ENCODE data around the gene RIC1. TPM values are rescaled to one million over a fixed set of nuclear protein-coding genes. Genes with fewer than 3 reads are reported as not detected.
A peak's percentile ranks its signal among the peaks of the same experiment; 100 is the strongest.

Gene RIC1
- total and polyA plus RNA-seq, 9 of the 15 experiments (the other 6 are each of a cell fraction or from before 2014, with no cell fraction given) = 3.2 to 25.8 (median 15.0) TPM

GRCh38 chr9:5633243-5633642, 4.3 kb downstream of the RIC1 start (continued):
- no peak for TF ChIP-seq BRF1 (IDR thresholded peaks at IDR 0.05; ENCODE audit: borderline replicate concordance, extremely low read depth, insufficient read length)
- TF ChIP-seq HLTF (IDR thresholded peaks at IDR 0.05) = no peak
- peak; percentile 83 for TF ChIP-seq DPF2 (IDR thresholded peaks at IDR 0.05)
- TF ChIP-seq NKRF (IDR thresholded peaks at IDR 0.05; ENCODE audit: borderline replicate concordance) = no peak
- TF ChIP-seq HDAC1 (IDR thresholded peaks at IDR 0.05) = peak in 1 of 2 experiments; percentile 30; a peak in 1 of 4 replicates
- no peak for TF ChIP-seq TBP (optimal IDR thresholded peaks at IDR 0.05; ENCODE audit: low read depth, low read length)
- TF ChIP-seq RFX1 (IDR thresholded peaks at IDR 0.05) = peak; percentile 8; the same call in 1 of the 2 replicates
- TF ChIP-seq GTF2F1 (IDR thresholded peaks at IDR 0.05; ENCODE audit: low read depth, low read length) = no peak
- TF ChIP-seq CEBPZ (IDR thresholded peaks at IDR 0.05; ENCODE audit: borderline replicate concordance, low read depth, low read length) = no peak
- no peak for TF ChIP-seq ZNF253 (CRISPR knock-in tag; conservative IDR thresholded peaks at IDR 0.05)
- no peak for TF ChIP-seq YY1 (IDR thresholded peaks at IDR 0.05; ENCODE audit: borderline replicate concordance in 1 of 3, control insufficient read depth in 1 of 3, extremely low read depth in 1 of 3, insufficient read depth in 3 of 3, insufficient read length in 1 of 3, insufficient replicate concordance in 2 of 3, low read depth in 1 of 3, low read length in 2 of 3)
- TF ChIP-seq HCFC1 (IDR thresholded peaks at IDR 0.05; ENCODE audit: low read depth, low read length) = no peak
- TF ChIP-seq FIP1L1 (IDR thresholded peaks at IDR 0.05; ENCODE audit: low read depth, low read length, poor library complexity, severe bottlenecking) = no peak
- TF ChIP-seq MYNN (IDR thresholded peaks at IDR 0.05) = no peak
- TF ChIP-seq MYNN (CRISPR knock-in tag; IDR thresholded peaks at IDR 0.05) = no peak
- no peak for TF ChIP-seq ZNF232 (CRISPR knock-in tag; IDR thresholded peaks at IDR 0.05)
- TF ChIP-seq ZFP36 (IDR thresholded peaks at IDR 0.05; ENCODE audit: low read depth, low read length, partially characterized antibody) = no peak
- TF ChIP-seq CCNT2 (IDR thresholded peaks at IDR 0.05; ENCODE audit: borderline replicate concordance, extremely low read depth, insufficient read length, low read depth, low read length) = no peak
- TF ChIP-seq ZNF449 (CRISPR knock-in tag; IDR thresholded peaks at IDR 0.05) = no peak
- no peak for TF ChIP-seq ZBTB7A (IDR thresholded peaks at IDR 0.05; ENCODE audit: borderline replicate concordance, control insufficient read depth, low read depth, low read length)
- no peak for TF ChIP-seq ZNF696 (CRISPR knock-in tag; conservative IDR thresholded peaks at IDR 0.05)
- TF ChIP-seq PHB2 (IDR thresholded peaks at IDR 0.05; ENCODE audit: low read depth) = no peak
- no peak for TF ChIP-seq HMG20A (CRISPR knock-in tag; conservative IDR thresholded peaks at IDR 0.05)
- no peak for TF ChIP-seq POLR2B (IDR thresholded peaks at IDR 0.05; ENCODE audit: low read depth, partially characterized antibody)
